Lower lobe of right lung (tissue), 2 donors: ENCODE data around the gene TUBA3E. TPM values are rescaled to one million over a fixed set of nuclear protein-coding genes. Genes with fewer than 3 reads are reported as not detected.
"Not testable (repeated sequence)": the region's sequence is repeated elsewhere in the genome, so short reads cannot be mapped to it uniquely, and the experiment has no call there.

Experiments used
- ATAC-seq, 2 donors: fragments of 200-7000 bp; cut with Tn5 transposase; one replicate each; pipeline ENCODE4 v1.9.1; 2020 to 2022; ENCODE audit warnings: mild to moderate bottlenecking in 2 of 2, moderate library complexity in 2 of 2
- DNase-seq: peaks from one replicate; pipeline ENCODE4 v3.0.0-alpha.2; 2020
- H3K27ac ChIP-seq: fragments of 200-600 bp; one replicate; pipeline ENCODE4 v1.8.0; 2022
- H3K27me3 ChIP-seq: fragments of 200-600 bp; one replicate; pipeline ENCODE4 v1.8.0; 2022; ENCODE audit warnings: low read depth
- H3K36me3 ChIP-seq: fragments of 200-600 bp; one replicate; pipeline ENCODE4 v1.8.0; 2022; ENCODE audit warnings: mild to moderate bottlenecking
- H3K4me1 ChIP-seq: fragments of 200-600 bp; one replicate; pipeline ENCODE4 v1.8.0; 2022
- H3K4me3 ChIP-seq: fragments of 200-600 bp; one replicate; pipeline ENCODE4 v1.8.0; 2022; ENCODE audit warnings: mild to moderate bottlenecking
- H3K9me3 ChIP-seq: fragments of 200-600 bp; one replicate; pipeline ENCODE4 v1.8.0; 2022
- CTCF ChIP-seq: fragments of 200-600 bp; IDR thresholded peaks from one replicate; pipeline ENCODE4 v1.8.0; 2022; ENCODE audit warnings: antibody characterized with exemption, mild to moderate bottlenecking
- intact Hi-C: fragments of 100-400 bp; cut with DNase I; formaldehyde crosslinking; loops from one replicate; pipeline ENCODE4 v1.11.0; 2022
- total RNA-seq: library from RNA; stranded (reverse); fragmentation: NEBNext Ultra II Directional; extraction: Animal tissue kit (Norgen Biotek cat#: 25700); gene quantifications from one replicate; pipeline ENCODE4 v1.2.1, GENCODE V29; 2021
- donor health status: DM: no; HTN: yes; CAD: no; lungs with severe emphysema.

Gene TUBA3E
- total RNA-seq, 1 donor from 2014 or later = not detected

DNA sequence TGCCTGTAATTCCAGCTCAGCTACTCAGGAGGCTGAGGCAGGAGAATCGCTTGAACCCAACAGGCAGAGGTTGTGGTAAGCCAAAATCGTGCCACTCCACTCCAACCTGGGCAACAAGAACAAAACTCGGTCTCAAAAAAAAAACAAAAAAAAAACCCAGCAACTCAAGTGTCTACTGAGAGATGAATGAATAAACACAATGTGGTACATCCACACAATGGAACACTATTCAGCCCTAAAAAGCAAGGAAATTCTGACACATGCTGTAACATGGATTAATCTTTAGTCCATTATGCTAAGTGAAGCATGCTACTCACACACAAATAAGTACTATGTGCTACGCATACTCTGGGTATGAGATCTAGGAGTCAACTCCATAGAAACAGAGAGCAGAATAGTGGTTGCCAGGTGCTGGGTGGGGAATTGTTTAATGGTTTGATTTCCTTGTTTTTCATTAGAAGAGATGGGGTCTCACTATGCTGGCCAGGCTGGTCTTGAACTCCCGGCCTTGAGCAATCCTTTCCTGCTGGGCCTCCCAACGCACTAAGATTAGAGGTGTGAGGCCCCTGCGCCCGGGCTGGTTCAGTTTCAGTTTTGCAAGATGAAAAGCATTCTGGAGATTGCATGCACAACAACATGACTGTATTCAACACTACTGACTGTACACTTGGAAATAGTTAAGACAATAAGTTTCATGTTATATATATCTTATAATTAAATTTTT is 32.8 kb downstream of the TUBA3E start:
- Histone ChIP-seq H3K4me1 (no peaks in the 10 kb centered on the region), H3K27ac (no peak overlapping the region), H3K36me3 (peaks cover 81% of the 10 kb centered on the region), H3K4me3 (no peak overlapping the region), H3K9me3 (no peaks in the 10 kb centered on the region), H3K27me3 (no peaks in the 10 kb centered on the region)
- ATAC-seq (no peak), DNase-seq (no peak)
- no peak for TF ChIP-seq CTCF
- intact Hi-C loops = no loop called here

DNA sequence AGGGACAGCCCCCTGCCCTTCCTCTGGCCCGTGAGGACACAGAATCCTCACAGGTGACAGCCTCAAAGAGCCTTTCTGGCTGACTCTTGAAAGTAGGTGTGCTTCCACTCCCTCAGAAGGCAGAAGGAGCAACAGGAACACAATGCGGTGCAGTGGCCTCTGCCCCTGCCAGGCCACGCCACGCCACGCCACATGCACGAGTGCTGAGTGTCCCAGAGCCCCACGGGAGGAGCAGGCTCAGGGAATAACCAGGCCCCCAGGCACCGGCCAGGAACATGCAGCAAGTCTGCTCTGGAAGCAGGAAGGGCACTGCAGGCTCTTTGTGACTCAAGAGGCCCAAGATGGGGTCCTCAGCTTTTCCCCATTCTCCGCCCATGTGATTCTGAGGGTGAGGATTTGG is 35.3 kb downstream of the TUBA3E start:
- no peaks in the 10 kb centered on the region for H3K9me3 ChIP-seq
- no peak for TF ChIP-seq CTCF
- peaks cover 78% of the 10 kb centered on the region for H3K36me3 ChIP-seq
- no peak overlapping the region for H3K4me3 ChIP-seq
- H3K27ac ChIP-seq = no peak overlapping the region
- ATAC-seq (no peak), DNase-seq (no peak)
- no peaks in the 10 kb centered on the region for H3K27me3 ChIP-seq
- intact Hi-C loops = no loop called here
- H3K4me1 ChIP-seq = no peaks in the 10 kb centered on the region

- H3K27ac ChIP-seq, intact Hi-C loops, ATAC-seq, DNase-seq, H3K4me1 ChIP-seq, H3K27me3 ChIP-seq, H3K9me3 ChIP-seq, H3K4me3 ChIP-seq: not testable (repeated sequence)
- H3K36me3 ChIP-seq = peaks cover 78% of the 10 kb centered on the region
Measured at GRCh38 chr2:130162486-130162885, 35.8 kb downstream of the TUBA3E start.

GRCh38 chr2:130160838-130161705 is 37.2 kb downstream of the TUBA3E start:
- intact Hi-C loops, H3K4me1 ChIP-seq, H3K9me3 ChIP-seq, DNase-seq, H3K4me3 ChIP-seq, ATAC-seq, H3K27me3 ChIP-seq, H3K27ac ChIP-seq: not testable (repeated sequence)
- H3K36me3 ChIP-seq = peaks cover 66% of the 10 kb centered on the region

GRCh38 chr2:130160131-130160530 is 38.1 kb downstream of the TUBA3E start:
- no peaks in the 10 kb centered on the region for H3K9me3 ChIP-seq
- H3K36me3 ChIP-seq = peaks cover 62% of the 10 kb centered on the region
- TF ChIP-seq CTCF = no peak
- H3K4me1 ChIP-seq = no peaks in the 10 kb centered on the region
- no peaks in the 10 kb centered on the region for H3K27me3 ChIP-seq
- H3K4me3 ChIP-seq = no peak overlapping the region
- no peak overlapping the region for H3K27ac ChIP-seq
- ATAC-seq (no peak), DNase-seq (no peak)
- intact Hi-C loops = no loop called here

GRCh38 chr2:130159376-130159775 is 38.9 kb downstream of the TUBA3E start:
- H3K9me3 ChIP-seq, H3K4me1 ChIP-seq, DNase-seq, intact Hi-C loops, H3K27ac ChIP-seq, ATAC-seq, H3K27me3 ChIP-seq, H3K4me3 ChIP-seq: not testable (repeated sequence)
- peaks cover 62% of the 10 kb centered on the region for H3K36me3 ChIP-seq

- DNase-seq (no peak), ATAC-seq (no peak)
- H3K4me1 ChIP-seq = no peaks in the 10 kb centered on the region
- no peak overlapping the region for H3K4me3 ChIP-seq
- H3K36me3 ChIP-seq = peaks cover 61% of the 10 kb centered on the region
- H3K9me3 ChIP-seq = no peaks in the 10 kb centered on the region
- no peak for TF ChIP-seq CTCF
- intact Hi-C loops = no loop called here
- no peak overlapping the region for H3K27ac ChIP-seq
- H3K27me3 ChIP-seq = no peaks in the 10 kb centered on the region
Measured at GRCh38 chr2:130158631-130159030, 39.6 kb downstream of the TUBA3E start.

- H3K4me3 ChIP-seq, DNase-seq, H3K27ac ChIP-seq, ATAC-seq, H3K9me3 ChIP-seq, H3K27me3 ChIP-seq, H3K4me1 ChIP-seq, intact Hi-C loops: not testable (repeated sequence)
- H3K36me3 ChIP-seq = peaks cover 61% of the 10 kb centered on the region
Measured at GRCh38 chr2:130157825-130158514, 40.3 kb downstream of the TUBA3E start.

DNA sequence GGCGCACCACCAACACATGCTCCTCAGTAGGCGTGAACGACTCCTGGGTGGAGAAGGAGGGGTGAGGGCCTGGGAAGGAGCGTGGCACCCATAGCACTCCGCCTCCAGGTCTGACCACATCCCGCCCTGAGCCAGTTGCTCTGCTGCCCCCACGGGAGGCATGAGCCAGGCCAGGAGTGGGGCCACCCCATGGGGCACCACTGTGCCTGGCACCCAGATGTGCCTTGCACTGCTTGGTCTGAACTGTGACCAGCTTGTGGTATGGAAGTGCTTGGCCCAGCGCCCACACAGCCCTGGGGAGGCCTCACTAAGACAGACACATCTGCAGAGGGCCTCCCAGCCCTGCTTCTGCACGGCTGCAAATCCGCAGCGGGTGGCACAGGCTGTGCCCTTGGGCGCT is 40.9 kb downstream of the TUBA3E start:
- H3K27me3 ChIP-seq, H3K9me3 ChIP-seq, intact Hi-C loops, H3K4me3 ChIP-seq, H3K27ac ChIP-seq, ATAC-seq, H3K4me1 ChIP-seq: not testable (repeated sequence)
- DNase-seq = peak; percentile 42
- H3K36me3 ChIP-seq = peaks cover 61% of the 10 kb centered on the region
